HG03442 (cell line): ENCODE data around the gene RNF207.

Source experiments
- ATAC-seq: cut with Tn5 transposase; IDR thresholded peaks from one replicate; pipeline ENCODE4 v1.9.1; 2021; ENCODE audit warnings: mild to moderate bottlenecking, moderate library complexity; ENCODE audit not compliant: unreplicated experiment

The RNF207 gene

DNA sequence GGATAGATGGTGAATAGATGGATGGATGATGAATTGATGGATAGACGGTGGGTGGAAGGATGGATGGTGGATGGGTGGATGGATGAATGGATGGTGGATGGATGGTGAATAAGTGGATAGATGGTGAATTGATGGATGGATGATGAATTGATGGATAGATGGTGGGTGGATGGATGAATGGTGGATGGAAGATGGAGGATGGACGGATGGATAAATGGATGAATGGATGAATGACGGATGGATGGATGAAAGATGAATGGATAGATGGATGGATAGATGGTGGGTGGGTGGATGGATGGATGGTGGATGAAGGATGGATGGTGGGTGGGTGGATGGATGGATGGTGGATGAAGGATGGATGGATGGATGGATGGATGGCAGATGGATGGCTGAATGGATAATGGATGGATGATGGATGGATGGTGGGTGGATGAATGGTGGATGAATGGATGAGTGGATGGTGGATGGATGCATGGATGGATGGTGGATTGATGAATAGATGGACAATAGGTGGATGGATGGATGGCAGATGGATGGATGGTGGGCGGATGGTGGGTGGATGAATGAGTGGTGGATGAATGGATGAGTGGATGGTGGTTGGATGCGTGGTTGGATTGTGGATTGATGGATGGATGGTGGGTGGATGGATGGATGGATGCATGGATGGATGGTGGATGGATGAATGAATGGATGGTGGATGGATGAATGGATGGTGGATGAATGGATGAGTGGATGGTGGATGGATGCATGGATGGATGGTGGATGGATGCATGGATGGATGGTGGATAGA, 31.1 kb upstream of the RNF207 start:
- no peak for ATAC-seq

DNA sequence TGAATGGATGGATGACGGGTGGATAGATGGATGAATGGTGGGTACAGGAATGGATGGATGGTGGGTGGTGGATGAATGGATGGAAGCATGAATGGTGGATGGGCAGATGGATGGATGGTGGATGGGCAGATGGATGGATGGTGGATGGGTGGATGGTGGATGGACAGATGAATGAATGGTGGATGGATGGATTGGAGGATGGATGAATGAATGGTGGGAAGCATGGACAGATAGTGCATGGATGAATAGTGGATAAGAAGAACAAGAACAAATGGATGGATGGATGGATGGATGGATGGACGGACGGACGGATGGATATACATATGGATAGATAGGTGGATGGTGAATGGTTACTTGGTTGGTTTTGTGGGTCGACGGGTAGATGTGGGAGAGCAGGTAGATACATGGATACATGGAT, 30.5 kb upstream of the RNF207 start:
- no peak for ATAC-seq

DNA sequence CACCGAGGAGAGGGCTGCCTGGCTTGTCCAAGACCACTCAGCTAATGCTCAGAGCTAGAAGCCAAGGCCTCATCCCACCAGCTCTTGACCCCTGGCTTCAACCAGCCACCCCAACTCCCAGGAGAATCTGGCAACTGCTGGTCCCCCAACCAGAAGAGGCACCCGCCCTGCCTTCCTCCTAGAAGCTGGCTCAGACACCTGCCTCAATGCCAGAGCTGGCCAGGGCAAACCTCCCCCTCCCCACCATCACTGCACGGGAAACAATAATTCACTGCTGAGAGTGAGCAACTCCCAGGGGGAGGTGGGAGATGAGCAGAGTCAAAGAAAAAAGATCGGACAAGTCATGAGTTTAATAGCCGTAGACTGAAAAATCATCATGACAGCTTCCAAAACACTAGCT, 29.1 kb upstream of the RNF207 start:
- no peak for ATAC-seq

DNA sequence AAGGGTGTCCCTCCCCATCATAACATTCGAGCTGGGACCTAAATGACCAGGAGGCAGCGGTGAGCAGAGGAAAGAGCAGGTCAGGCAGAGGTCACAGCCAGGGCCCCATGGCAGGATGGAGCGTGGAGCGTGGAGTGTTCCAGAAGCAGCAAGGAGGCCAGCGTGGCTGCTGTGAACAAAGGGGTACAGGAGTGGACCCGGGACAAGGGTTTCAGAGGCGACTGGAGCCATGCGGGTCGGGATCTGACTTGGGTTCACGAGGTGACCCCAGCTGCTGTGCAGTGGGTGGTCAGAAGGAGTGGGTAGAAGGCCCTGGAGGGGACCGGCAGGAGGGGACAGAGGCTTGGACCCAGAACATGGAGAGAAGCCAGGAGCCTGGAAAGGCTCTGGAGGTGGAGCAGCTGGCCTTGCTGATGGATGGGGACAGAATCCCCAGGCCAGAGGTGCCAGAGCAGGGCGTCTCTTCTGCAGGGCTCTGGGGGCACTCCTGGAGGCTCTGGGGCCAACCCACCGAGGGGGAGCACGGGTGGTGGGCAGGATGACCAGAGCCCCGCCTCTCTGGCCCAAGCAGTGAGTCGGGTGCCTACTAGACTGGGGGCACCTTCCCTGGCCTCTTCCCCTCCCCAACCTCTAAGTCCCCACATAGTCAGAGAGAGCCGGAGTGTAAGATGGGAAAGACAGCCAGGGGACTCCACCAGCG, 28.1 kb upstream of the RNF207 start:
- ATAC-seq: no peak

DNA sequence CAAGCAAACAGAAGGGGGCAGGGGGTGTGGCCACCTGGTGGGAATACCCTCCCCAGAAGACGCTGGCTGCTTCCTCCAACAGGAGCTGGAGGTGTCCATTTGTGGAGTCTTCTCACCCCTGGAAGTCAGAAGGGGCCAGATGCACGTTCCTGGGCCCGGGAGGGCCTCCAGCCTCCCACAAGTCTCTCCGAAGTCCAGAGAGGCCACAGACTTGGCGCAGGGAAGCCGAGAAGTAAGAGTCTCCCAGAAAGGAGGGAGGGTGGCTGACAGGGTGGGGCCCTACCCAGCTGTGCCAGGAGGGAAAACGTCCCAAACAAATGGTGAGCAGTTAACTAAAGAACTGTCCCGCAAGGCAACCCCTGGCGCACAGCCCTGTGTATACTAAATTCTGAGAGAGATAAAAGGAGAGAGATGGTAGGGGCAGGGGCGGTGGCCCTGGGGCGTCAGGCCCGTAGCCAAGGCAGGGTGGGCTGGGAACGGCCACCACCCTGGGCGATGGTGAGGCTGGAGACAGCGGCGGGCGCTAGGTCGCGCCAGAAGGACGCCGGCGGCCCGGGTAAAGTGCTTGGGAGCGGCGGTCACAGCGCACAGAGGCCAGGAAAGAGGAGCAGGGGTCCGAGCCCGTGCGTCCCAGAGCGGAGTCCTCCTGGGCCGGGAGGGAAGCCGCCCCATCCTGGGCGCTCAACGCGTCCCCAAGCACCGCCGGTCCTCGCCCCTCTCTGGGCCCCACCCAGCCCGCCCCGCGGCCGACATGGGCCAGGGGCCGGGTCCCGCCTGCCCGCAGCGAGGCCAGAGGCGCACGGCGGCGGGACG, 27.0 kb upstream of the RNF207 start:
- ATAC-seq: no peak

DNA sequence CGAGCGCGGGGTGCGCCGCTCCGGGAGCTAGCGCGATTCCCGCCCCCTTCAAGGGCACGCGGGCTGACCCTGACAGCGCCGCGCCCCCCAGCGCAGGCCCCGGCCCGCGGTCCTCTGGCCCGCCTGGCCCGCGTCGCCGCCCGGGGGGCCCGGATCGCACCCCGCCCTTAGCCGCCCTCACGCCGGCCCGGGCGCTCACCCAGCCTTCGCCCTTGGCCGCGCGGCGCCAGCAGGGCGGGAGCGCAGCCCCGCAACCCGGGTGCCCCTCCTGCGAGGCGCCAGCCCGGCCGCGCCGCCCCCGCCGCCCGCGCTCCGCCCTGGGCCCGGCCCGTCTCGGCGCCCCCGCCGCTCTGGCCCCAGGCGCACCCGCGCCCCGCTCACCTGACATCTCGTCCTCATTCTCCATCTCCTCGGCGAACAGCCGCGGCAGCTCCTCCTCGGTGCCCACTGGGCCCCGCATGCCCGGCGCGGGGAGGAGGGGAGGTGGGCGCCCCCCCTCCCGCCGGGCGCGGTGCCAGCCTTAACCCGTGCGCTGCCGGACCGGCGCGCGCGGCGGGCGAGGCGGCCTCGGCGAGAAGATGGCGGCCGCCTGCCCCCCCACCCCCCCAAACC, 26.2 kb upstream of the RNF207 start:
- ATAC-seq: no peak

DNA sequence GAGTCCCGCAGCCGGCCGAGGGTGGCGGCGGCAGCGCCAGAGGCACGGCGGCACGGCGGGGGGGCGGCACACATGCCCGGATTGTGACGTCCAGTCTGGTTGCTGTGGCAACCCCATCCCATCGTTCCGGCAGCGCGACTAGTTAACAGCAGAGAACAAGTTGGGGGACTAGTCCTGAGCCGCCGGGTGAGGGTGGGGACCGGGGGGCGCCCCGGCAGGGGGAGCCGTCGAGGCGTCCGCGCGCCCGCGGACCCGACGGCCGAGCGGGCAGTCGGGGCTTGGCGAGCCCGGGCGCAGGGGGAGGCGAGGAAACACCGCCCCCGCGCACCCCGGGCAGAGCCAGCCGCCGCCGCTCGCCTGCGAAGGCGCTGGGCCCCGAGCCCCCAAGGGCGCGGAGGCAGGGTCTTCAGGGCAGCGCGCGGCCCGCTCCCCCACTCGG, 25.6 kb upstream of the RNF207 start, which contains the start of gene CHD5:
TSS of gene CHD5 (minus strand) at position 54 of the 439 bp plus-strand sequence. CDS start 298 bp downstream, outside the sequence.
- no peak for ATAC-seq

DNA sequence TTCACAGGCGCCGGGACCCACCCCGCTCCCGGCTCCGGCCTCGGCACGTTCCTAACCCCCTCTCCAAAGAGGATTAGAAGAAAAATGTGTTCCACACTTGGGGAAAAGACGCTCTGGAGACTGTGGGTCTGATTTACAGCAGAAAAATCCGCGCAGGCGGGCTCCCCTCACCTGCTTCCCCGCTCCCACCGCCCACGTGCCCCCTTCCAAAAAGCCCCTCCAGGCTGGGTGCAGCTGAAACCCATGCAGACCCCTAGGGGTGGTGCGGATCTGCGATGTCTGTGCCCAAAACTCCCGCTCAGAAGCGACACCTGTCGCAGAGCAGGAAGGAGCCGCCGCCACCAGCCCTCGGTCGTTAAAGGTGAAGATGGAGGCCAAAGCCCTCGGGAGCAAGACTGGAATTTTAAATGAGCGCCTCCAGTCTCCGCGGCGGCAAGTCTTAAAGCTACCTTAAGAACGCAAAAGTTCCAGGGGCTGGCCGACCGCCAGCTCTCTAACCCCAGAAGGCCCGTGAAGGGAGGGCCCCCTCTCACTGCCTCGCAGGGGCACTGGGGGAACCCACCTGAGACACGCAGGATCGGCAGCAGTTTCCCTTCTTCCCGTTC, 25.1 kb upstream of the RNF207 start:
- no peak for ATAC-seq

DNA sequence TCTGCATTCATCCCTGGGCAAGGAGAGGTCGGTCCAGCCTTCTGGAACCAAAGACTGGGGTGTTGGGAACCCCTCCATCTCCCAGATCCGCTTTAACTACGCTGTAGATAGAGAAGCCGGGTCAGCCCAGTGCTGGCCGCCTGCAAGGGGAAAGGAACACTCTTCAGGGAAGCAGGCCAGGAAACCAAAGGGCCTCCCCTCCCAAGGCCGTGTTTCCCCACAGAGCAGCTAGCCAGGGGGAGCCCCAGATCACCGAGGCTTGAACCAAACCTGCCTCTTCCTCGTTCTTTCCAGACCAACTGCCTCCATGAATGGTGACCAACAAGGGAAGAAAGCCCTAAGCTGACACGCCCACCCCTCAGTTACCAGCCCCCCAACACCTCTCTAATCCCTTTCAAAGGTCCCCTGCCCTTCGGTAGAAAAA, 24.6 kb upstream of the RNF207 start:
- no peak for ATAC-seq

DNA sequence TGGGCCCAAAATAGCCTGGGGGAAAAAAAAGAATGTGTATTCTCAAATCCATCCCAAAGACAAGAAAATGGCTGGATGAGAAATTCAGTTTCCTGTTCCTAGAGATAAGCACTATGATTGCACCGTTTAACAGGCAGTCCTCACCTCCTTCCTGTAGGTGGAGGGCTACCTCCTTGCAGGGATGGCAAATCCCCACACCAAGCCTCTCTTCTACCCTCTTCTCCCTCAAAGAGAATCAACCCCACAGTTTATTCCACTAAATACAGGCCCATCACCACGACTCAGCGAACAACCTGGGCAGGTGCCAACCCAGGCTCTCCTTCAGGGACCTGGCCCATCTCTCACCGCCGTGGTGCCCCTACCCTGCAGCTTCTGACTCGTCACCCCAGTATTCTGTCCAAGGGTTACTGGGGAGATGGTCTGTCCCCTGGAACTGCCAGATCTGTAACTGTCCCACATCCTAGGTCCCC, 22.4 kb upstream of the RNF207 start:
- ATAC-seq: no peak

DNA sequence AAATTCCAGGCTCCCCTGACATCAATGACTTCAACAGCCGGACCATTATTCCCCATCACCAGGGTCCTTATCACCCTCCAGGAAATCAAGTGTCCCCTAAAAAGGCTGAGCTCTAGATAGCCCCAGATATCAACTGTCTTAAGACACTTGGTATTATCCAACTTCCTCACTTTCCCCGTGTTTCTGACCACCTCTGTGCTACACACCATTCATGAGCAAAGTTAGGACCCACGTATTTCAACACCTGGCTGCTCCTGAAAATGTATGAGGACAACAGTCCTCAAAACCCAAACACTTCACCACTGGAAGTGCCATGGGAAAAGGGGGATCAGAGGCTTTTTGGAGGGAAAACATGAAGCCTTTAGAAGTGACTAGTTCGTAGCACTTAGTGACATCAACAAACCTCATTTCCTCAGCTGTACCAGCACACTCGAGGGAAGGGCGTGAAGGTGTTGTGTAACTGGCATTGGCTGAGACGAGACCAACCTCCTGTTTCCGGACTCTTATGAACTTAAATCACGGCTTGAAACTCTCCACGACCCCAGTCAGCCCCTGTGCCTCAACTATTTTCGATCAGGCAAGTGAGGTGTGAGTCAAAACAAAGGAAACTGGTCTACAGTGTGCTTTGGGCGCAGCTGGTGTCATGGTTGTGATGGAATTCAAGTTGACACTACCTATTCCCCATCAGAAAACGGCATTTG, 21.7 kb upstream of the RNF207 start:
- ATAC-seq: no peak

DNA sequence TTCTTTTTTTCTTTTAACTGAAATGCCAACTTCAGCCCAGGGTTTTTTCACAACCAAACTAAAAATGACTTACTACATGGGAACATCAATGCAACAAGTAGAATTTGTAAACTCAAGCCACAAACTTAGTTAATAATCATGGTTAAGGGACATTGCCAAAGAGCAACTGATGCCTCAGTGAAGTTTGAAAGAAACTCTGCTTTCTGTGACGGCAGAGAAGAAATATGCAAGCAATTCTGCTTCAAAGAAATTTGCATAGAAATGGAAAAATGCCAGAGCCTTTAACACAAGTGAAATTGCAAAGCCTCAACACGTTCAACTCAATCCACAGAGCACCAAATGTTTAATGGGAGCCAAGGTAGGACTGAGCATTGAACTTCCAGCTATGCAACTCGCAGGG, 20.8 kb upstream of the RNF207 start:
- ATAC-seq: no peak

DNA sequence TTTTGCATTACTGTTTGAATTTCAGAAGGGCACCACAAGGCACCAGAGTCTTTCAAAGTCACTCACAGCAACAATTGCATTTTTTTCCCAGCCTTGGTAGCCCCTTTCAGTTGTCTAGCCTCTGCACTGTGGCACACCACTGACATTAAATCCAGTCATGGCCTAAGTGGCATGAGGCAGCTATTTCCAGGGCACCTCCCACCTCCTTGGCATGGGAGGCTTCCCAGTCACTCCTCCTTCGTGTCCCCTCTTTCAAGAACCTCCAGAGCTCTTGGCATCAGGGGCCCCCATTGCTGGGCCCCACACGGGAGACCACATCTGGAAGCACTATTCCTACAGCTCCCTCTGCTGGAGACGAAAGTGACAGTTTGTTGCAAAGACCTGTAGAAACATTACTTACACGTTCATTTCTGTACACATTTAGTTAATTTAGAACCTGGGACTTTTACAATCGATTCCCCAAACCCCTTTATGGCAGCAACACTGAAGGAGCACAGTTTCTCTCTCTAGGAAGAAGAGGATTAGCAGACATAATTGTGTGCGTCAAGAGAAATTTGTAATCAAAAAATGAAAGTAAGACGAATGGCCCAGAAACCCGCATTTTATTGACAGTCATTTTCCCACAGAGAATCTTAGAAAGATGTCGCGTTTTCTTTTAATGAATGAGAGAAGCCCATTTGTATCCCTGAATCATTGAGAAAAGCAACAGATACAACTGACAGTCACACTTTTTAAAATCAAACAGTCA, 20.1 kb upstream of the RNF207 start:
- no peak for ATAC-seq

DNA sequence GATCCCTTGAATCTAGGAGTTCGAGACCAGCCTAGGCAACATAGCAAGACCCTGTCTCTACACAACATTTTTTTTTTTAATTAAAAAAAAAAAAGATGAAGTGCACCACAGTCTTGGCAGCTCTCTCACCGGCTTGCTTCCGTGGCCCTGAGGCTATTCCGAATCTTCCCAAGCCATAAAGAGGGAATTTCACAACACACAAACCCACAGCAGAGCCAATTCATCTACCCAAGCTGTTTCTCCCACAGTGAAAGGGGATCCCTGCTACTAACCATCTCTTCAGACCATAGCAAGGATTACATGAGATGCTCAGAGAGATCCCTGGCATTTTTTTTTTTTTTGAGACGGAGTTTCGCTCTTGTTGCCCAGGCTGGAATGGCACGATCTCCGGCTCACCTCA, 17.5 kb upstream of the RNF207 start:
- no peak for ATAC-seq

DNA sequence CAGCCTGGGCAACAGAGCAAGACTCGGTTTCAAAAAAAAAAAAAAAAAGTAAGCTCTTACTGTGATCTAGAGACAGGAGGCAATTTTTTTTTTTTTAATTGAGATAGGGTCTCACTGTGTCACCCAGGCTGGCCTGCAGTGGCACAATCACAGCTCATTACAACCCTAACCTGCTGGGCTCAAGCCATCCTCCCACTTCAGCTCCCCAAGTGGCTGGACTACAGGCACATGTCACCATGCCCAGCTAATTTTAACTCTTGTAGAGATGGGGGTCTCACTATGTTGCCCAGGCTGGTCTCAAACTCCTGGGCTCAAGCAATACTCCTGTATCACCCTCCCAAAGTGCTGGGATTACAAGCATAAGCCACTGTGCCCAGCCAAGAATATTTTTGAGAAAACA, 14.0 kb upstream of the RNF207 start:
- no peak for ATAC-seq

DNA sequence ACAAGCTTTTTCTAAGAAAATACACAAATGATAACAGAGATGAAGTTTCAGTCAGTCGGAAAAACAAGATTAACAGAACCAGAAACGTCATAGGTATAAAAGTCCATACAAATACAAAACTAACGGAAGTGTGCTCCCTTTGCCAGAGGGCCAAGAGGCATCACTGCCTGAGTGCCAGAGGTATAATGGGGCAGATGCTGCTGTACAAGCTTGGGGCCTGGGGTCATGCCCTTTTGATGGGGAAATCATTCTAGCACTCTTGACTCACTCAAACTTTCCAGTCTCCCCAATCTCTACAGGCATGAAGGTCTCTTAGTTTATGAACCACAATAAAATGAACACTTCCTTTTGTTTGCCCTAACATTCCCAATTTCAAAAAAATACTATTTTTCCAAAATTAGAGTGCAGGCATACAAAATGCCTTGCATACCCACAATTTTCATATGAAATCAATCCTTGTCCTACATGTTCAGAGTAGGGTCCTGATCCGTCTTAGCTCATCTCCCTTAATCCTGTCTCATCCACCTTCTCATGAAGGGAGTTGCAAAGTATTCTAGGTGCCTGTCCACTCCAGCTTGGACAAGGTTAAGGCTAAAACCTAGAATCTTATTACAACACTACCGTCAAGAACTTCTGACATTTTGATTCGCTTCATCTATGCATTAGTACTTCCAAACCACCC, 8.0 kb upstream of the RNF207 start:
- ATAC-seq: no peak

DNA sequence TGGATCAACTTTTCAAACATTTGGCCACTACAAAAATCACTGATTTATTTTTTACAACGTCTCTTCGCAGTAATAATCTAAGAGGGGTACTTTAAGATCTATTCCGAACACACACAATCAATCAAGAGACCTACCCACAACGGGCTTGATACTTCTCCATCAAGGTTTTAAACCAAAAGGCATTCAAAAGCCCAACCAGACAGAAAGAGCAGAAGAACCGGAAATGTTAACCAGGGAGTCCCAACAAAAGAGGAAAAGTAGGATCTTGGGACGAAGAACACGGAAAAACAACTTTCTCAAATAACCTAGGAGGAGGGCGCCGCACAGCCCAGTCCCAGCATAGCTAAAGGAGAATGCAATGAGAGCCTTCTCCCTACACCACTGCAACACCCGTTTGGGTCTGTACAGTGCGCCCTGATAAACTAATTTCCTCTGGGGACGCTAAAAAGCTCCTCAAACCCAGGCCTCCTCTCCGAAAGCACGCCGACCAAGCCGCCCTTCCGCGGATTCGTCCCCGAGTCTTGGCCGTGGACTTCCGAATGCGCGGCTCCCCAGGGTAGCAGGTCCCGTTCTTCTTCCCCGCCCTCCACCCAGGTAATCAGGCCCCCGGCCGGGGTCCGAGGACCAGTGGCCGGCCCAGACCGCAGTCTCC, 7.1 kb upstream of the RNF207 start:
- ATAC-seq: no peak
